Measurements from ENCODE around the gene GNAO1.

GNAO1 gene

DNA sequence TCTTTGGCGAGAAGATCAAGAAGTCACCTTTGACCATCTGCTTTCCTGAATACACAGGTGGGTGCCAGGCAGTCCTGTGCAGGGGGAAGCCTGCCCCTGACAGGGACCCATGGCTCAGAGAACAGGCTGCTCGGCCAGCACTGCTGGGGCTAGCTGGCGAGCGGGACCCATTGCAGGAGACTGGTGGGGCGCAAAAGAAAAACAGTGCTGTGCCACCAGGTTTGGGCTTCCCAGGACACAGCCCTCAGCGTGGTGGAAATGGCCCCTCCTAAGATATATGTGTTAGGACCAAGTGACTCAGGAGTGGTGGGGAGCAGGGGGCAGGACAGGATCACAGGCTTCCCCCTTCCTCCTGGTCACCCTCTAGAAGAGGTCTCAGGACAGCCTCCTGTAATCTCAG is 160.2 kb downstream of the GNAO1 start:
- no peak for DNase-seq

- DNase-seq = no peak
Measured at GRCh38 chr16:56352351-56353053, 161.2 kb downstream of the GNAO1 start.

DNA sequence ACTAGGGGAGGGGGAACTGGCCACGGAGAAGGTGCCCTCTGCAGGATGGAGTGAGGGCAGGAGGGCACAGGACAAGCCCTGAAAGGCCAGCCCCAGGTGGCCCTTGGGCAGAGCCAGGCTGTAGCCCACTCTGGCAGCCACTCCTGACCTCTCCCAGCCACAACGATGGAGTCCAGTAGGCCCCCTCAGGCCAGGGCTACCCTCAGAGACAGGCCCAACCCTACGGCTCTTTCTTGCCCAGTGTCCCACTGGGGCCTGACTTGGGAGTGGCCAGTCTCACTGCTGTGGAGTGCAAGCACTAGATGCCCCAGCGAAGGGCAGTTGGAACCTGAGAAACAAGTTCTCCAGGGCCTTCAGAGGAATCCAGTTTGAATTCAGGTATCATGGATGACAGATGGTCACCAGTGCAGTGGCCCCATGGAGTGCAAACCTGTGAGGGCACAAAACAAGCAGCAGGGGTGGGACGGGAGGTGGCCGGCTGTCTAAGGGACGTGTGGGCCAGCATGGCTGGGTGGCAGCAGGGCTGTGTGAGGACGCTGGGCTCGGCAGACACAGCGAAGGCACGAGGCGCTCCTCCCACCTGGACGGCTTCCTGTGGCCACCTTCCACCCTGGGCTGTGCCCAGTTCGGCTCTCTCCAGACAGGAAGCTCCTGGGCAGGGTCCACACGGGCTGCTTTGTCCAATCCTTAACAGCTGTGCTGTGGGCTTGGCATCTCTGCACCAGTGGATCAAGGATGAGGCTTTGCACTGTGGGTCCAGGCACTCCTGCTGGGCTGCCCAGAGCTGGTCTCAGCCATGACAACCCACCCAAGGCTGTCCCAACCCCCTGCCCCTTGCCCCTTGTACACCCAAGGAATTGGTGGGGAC is 162.0 kb downstream of the GNAO1 start:
- DNase-seq = no peak

DNA sequence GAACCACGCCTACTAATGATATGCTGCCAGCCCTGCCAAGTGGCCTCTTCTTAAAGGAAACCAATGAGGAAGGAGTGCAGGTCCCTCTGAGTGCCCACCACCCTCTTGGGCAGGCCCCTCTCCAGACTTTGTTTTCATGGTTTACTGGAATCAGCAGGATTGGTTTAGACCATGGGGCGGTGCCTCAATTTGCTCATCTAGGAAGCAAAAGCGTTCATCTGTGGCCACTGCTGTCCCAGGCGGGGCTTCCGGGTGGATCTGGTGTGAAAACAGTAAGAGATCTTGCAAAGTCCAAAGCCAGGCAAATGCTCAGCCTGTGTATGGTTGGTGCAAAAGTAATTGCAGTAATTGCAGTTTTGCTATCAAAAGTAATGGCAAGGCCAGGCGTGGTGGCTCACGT is 162.7 kb downstream of the GNAO1 start:
- no peak for DNase-seq

DNA sequence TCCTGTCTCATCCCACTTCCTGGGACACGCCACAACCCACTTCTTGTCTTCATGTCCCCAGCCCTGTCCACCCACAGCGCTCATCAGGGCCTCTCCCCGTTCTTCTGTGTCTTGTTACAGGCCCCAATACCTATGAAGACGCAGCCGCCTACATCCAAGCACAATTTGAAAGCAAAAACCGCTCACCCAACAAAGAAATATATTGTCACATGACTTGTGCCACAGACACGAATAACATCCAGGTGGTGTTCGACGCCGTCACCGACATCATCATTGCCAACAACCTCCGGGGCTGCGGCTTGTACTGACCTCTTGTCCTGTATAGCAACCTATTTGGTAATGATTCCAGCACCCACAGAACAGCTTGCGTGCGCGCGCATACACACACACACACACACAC is 163.5 kb downstream of the GNAO1 start:
- no peak for DNase-seq

DNA sequence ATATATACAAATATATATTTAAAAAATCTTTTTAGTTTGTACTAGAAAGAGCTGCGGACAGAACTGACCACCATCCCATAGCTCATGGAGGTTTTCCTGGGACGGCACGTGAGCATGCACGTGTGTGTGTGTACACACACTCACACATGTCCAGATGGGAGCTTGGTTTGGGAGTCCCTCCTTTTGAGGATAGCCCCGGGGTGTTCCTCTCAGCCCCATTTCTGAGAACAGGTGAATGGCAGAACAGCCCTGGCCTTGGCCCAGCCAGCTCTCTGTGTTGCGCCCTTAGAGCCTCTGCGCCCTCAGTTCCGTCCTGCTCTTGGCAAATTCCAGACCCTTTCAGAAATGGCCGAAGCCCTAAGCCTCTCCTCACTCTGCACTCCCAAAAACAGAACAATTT is 163.9 kb downstream of the GNAO1 start:
- DNase-seq = no peak

- DNase-seq = no peak
Measured at GRCh38 chr16:56355786-56356275, 164.5 kb downstream of the GNAO1 start.

DNA sequence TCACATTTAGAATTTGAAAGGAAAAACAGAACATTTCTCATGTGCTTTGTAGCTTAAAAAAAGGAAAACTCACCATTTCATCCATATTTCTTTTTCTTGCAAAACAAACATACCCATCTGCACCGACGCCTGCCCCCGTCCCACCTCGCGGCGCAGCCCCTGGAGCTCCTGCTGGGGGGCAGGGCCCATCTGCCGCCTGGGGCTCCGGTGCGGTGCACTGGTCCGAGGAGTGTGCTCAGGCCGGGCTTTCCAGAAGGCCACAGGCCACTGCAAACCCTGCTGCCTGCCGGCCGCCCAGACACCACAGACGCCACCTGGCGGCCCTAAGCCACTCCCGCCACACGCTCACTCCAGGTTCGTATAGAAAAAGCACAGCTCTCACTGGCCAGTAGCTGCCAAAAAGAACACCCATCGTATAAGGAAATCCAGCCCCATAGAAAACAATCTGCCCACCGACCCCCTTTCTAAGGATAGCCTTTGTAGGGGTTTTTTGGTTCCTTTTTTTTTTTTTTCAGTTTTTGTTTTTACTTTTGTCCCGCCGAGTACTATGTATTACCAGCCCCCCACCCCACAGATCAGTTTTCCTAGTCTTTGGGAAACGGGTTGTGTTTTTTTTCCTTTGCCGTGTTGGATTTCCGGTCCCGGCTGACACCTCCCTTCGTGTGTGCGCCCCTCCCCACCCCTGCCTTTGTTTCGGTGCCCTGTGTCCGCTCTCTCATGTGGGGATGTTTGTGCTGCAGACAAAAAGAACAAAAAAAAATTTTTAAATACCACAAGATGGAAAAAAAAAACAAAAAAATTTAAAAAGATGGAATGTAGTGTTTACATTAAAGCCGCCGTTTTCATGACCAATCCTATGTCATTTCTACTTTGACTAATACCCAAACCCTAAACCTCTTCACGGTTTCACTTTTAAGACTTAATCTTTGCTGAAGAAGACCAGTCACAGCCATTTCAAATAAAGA is 165.3 kb downstream of the GNAO1 start:
- DNase-seq = peak; percentile 79 to 89 (median 83)

DNA sequence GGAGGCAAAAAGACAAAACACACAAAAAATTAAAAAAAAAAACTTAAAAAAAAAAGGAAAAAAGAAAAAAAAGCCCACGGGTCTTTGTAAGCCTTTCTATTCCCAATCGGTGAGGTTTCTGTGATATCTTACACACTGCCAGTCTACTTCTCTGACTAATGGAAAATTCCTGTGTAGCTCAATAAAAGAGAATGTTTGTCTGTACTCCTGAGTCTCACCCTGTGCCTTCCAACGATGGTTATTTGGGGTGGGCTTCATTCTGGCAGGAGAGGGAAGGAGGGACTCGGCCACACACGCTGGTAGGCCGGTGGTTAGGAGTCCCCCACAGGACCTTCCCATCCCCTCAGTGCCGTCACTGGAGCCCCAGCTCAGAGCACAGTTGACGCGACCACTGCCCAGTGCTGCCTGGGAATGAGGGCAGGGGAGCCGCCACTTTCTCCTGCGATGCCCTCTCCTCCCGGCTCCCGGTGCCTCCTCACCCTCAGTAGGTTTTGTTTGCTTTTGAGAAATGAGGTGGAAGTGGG is 166.0 kb downstream of the GNAO1 start:
- peak; percentile 12 to 55 (median 53) for DNase-seq

DNA sequence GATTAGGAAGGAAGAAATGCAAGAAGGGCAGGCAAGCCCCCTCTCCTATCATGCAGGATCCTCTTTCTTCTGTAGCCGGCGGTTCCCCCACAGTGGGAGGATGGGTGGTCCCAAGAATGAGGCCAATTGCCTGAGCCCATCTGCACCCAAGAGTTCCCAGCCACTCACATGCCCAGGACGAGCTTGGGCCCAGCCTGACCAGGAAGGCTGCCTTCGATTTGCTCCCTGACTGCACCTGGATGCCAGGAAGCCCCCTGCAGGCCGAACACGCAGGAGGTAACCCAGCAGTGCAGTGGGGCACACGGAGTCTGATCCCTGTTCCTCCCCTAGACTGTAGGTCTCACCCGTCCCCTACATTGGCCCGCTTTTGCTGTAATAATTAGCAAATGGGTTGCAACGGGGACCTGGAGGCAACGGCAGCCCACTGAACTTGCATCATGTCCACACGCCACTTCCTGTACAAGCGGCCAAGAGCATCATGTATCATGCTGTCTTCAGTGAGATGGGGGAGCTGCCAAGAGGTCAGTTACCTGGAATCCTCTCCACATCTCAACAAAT is 166.6 kb downstream of the GNAO1 start:
- peak in 1 of 3 donors; percentile 8 for DNase-seq

DNA sequence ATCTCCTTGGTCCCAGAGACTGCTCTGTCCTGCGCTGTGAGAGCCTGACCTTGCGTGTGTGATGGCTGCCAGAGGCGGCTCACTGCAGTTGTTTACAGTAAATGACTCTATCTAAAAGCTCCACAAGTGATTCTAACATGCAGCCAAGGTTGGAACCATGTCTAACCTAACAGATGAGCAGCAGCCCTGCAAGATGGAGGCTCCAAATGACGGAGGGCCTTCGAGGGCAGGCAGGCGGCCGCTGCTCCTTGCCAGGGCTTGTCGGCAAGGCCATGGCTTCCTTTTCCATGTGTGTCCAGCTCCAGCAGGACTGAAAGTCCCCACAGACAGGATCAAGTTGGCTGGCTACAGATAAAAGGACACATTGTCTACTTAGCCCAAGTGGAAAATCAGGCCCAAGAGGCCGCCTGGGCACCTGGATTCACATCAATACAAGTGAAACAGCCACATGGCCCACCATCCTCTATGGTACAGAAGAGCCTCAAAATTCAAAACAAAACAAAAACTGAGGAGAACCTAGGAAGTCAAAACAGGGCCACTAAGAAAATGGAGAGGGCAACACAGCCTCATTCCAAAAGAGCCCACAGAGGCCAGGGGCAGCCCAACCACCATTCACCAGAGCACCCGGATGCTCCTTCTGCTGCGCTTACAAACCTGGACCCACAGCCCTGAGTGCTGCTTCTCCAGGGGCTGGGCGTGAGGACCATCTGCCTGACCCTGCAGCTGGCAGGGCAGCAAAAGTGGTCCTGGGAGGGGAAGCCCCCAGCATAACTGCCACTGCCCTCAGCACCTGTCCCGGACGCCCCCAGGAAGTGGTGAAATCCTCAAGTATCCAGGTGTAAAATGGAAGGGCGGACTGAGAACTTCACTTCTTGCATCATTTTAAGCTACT is 169.1 kb downstream of the GNAO1 start:
- DNase-seq = no peak

DNA sequence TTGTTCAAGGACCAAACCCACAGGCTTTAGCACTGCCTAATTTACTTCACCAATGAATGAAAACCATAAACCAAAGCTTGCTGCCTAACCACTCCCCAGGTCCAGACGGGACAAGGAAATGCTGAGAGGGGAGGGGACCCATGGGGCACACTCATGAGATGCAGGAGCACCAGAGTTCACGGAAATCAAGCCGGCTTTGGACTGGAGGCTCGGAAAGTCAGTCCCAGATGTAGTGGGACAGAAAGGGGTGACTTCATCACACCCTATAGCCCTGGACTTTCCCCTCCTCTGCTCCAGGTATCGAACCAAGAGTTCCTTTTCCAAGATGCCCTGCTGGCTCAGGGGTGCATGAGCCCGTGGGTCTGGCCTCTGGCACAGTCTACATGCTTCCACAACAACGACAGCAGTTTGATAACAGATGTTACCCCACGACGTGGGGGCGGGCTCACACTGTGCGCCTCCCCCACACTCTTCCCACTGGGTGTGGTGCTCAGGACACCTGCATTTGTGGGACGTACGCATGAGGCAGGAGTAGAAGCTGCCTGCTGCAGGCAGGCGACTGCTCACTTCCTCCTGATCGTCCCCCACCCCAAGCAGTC is 170.9 kb downstream of the GNAO1 start:
- DNase-seq = no peak

GRCh38 chr16:56362706-56363105 is 171.4 kb downstream of the GNAO1 start:
- DNase-seq = no peak

- DNase-seq = no peak
Measured at GRCh38 chr16:56363181-56363716, 172.0 kb downstream of the GNAO1 start.

DNA sequence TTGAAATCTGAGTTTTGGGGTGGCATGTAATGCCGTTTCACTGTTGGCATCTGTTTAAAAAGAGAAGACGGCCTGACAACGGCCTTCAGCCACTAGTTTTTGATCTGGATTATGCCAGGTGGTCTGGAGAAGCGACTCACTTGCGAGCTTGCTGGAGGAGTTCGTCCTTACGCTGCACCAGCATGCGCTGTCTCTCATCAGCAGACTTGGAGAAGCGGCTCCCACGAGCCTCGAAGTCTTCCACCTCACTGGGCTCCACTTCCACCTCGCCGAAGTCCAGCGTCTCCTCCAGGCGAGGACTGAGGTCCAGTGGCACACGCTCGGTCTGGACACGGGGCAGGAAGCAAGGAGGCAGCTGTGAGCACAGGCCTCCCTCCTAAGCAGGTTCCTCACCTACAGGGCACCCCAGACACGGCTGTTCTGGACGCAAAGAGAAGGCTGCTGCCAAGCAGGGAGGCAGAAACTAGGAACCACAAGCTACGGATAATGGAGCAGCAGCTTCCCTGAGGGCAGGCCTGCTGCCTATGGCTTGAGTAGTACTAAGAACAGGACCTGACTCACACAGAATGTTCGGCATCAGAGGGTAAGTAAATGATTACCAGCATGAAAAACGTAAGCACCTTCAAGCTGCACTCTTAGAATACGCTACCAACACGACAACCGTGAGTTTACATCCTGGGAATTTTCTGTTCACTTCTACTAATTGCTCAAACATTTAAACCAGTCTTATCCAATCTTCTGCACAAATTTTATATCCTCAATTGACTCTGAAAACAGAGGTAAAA is 172.7 kb downstream of the GNAO1 start:
- DNase-seq = no peak

GRCh38 chr16:56364865-56365264 is 173.6 kb downstream of the GNAO1 start:
- no peak for DNase-seq

GRCh38 chr16:56365552-56365951 is 174.3 kb downstream of the GNAO1 start:
- DNase-seq = no peak

DNA sequence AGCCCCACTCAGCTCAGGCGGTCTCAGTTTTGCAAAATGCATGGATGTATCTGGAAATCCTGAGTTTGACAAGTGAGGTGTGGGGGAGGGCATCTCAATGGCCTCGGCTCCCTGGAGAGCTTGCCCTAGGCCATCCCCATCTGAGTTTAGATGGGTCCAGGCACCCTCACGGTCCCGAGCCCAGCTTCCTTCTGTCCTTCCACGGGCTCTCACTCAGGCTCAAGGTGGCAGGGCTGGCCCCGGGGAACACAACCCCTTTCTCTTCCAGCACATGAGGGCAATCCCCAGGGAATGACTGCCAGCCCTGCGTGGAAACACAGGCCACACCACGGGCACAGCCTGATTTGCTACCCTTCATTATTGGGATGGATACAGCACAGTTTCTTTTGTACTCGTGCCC is 175.7 kb downstream of the GNAO1 start:
- DNase-seq = no peak

DNA sequence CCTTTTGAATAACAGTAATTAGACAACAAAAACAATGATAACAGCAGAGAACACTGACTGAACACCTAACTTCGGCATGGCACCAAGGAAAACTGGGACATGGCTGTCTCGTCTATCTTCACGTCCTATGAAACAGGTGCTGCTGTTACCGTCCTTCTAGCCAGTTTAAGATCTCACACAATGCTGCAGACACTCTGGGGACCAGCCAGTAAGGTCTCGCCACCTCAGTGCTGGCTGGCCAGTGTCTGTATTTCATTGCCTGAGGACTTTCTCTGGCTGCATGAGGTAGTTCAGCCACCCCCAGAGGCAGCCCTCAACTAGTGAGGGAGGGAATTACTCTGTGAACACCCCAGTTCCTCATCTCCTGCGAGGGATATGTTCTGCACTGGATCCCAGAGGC is 176.5 kb downstream of the GNAO1 start:
- no peak for DNase-seq

DNA sequence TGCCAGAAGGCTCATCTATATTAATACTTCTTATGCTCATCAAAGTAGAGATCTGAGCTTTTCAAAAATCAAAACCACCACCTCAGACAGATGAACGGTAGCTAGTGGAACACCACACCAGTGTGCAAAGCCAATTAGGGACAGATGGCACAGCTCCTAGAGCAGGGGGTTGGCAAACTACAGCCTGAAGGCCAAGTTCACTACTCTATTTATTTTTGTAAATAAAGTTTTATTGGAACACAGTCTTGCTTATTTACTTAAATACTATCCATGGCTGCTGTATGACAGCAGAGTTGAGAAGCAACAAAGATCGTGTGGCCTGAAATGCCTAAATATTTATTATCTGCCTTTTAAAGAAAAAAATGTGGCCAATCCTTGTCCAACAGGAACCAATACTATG is 177.3 kb downstream of the GNAO1 start:
- DNase-seq = no peak

Measured in suppressor macrophage treated with lipopolysaccharide for 1 hour (primary cell).